Effector memory CD8-positive, alpha-beta T cell (primary cell): Measurements from ENCODE around the gene FYN.
A peak's percentile ranks its signal among the peaks of the same experiment; 100 is the strongest.

Source experiments
- ATAC-seq: fragments of 150-1000 bp; cut with Tn5 transposase; replicated peaks from 2 replicates; pipeline ENCODE4 v1.10.0; 2021; ENCODE audit warnings: mild to moderate bottlenecking, moderate library complexity
- DNase-seq, 3 experiments: peaks; one replicate each; pipeline ENCODE4 v3.0.0; 2021
- H3K27ac Mint-ChIP-seq, 2 donors: one replicate each; pipeline ENCODE4 v1.8.0; 2022; ENCODE audit warnings: mild to moderate bottlenecking in 2 of 2, mixed read lengths in 2 of 2, moderate library complexity in 2 of 2
- H3K27me3 Mint-ChIP-seq, 2 donors: one replicate each; pipeline ENCODE4 v1.8.0; 2022; ENCODE audit warnings: mixed read lengths in 2 of 2
- H3K36me3 Mint-ChIP-seq: one replicate; pipeline ENCODE4 v1.8.0; 2022; ENCODE audit warnings: mild to moderate bottlenecking, moderate library complexity, mixed read lengths; ENCODE audit not compliant: insufficient read depth
- H3K4me1 Mint-ChIP-seq, 2 donors: one replicate each; pipeline ENCODE4 v1.8.0; 2022; ENCODE audit warnings: low read depth in 2 of 2, mixed read lengths in 2 of 2
- H3K4me3 Mint-ChIP-seq, 2 donors: one replicate each; pipeline ENCODE4 v1.8.0; 2022; ENCODE audit warnings: mild to moderate bottlenecking in 2 of 2, mixed read lengths in 2 of 2, moderate library complexity in 2 of 2
- H3K9me3 Mint-ChIP-seq, 2 donors: one replicate each; pipeline ENCODE4 v1.8.0; 2022; ENCODE audit warnings: mixed read lengths in 2 of 2

The FYN gene

DNA sequence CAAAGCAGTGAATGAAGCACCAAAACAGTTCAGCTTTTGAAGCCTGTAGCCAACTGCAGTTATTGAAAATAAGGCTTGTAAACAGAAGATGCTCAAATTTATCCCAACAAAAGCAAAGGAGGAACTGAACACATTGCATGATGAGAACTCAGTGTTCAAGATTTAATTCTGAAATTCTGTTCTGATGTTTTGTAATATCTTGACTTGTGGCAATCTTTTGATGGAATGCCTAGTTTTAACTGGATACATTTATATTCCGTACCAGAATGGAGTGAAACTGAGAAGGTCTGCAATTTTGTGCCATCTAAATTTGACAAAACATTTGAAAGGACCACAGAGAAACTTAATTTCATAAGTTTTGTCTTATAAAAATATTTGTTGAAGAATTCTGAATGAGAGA is 17.5 kb downstream of the FYN start:
- Mint-ChIP-seq H3K9me3 (no peaks in the 10 kb centered on the region), H3K4me1 (peaks cover 78 to 86% of the 10 kb centered on the region in 2 donors), H3K27ac (peak overlapping the region; percentile 51 to 74), H3K36me3 (peaks cover 58% of the 10 kb centered on the region), H3K27me3 (no peaks in the 10 kb centered on the region), H3K4me3 (peak overlapping the region in 1 of 2 donors; percentile 23)
- ATAC-seq (no peak), DNase-seq (no peak)

GRCh38 chr6:111854683-111855082 is 18.6 kb downstream of the FYN start:
- H3K27ac Mint-ChIP-seq: no peak overlapping the region
- DNase-seq (no peak), ATAC-seq (no peak)
- H3K4me3 Mint-ChIP-seq: no peak overlapping the region
- H3K27me3 Mint-ChIP-seq: no peaks in the 10 kb centered on the region
- peaks cover 79 to 86% of the 10 kb centered on the region in 2 donors for H3K4me1 Mint-ChIP-seq
- peaks cover 59% of the 10 kb centered on the region for H3K36me3 Mint-ChIP-seq
- H3K9me3 Mint-ChIP-seq: no peaks in the 10 kb centered on the region

- Mint-ChIP-seq H3K27ac (peak overlapping the region; percentile 38 to 85), H3K4me3 (peak overlapping the region; percentile 12 to 39), H3K36me3 (peaks cover 57% of the 10 kb centered on the region), H3K4me1 (peaks cover 74 to 84% of the 10 kb centered on the region in 2 donors), H3K9me3 (no peaks in the 10 kb centered on the region), H3K27me3 (no peaks in the 10 kb centered on the region)
- no peak for DNase-seq
- peak; percentile 19 for ATAC-seq
These were observed 20.5 kb downstream of the FYN start for GRCh38 chr6:111852725-111853124.

DNA sequence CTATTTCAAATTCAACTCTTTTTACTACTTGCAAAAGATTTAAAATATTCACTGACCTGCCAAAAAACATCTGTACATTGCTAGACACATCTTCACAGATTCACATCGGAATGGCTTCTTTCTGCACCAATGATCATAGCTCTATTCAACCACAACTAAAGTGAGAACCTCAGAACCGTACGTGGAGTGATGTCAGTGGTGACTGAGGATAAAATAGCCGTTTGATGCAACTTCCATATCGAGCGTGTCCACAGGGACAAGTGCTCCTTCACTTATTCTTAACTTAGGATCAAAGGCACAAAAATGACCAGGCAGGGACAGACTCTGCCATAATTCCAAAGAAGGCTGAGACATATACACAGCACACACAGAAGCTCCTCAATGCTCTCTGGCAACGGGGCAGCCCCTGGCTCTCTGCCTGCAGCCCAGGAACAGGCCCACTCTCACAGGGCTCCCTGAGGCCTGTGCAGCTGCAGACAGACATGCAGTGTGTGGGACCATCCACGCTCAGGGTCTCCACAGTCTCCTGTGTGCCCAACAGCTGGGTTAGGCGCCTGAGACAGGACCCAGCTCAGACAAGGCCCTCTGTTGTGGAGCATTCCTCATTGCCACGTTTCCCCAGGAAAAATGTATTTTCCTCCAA is 22.8 kb downstream of the FYN start:
- peaks cover 77 to 86% of the 10 kb centered on the region in 2 donors for H3K4me1 Mint-ChIP-seq
- H3K4me3 Mint-ChIP-seq: peak overlapping the region; percentile 61 to 76
- H3K36me3 Mint-ChIP-seq: peaks cover 61% of the 10 kb centered on the region
- peak; percentile 70 for ATAC-seq
- peak in 1 of 3 experiments; percentile 43 for DNase-seq
- peak overlapping the region; percentile 75 to 85 for H3K27ac Mint-ChIP-seq
- no peaks in the 10 kb centered on the region for H3K27me3 Mint-ChIP-seq
- no peaks in the 10 kb centered on the region for H3K9me3 Mint-ChIP-seq

GRCh38 chr6:111849298-111849697 is 24.0 kb downstream of the FYN start:
- peaks cover 70% of the 10 kb centered on the region for H3K36me3 Mint-ChIP-seq
- DNase-seq (no peak), ATAC-seq (no peak)
- H3K4me1 Mint-ChIP-seq: peaks cover 85 to 86% of the 10 kb centered on the region in 2 donors
- no peaks in the 10 kb centered on the region for H3K27me3 Mint-ChIP-seq
- H3K9me3 Mint-ChIP-seq: no peaks in the 10 kb centered on the region
- H3K27ac Mint-ChIP-seq: peak overlapping the region; percentile 75 to 85
- H3K4me3 Mint-ChIP-seq: peak overlapping the region; percentile 61 to 76

DNA sequence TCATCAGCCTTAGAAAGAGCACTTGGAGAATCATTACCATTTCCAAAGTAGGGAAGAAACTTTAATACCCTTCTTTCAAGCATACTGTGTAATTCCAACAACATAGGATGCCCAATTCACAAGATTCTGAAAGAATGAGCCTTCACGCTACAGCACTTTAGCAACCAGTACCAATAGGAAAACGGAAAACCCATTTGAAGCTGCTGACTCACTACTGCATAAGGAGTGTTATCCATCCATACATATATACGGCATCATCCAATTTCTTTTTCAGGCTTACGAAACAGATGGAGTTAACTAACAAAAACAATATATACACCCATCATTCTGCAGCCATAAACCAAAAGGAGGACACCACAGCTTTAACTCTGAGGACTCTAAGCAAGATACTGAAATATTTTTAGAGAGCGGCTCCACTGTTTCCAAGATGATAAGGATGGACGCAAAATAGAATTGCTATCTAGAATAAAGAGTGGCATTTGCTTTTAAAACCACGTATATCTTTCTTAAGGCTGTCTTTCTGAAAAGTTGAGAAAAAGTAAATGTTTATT is 24.9 kb downstream of the FYN start:
- Mint-ChIP-seq H3K27me3 (no peaks in the 10 kb centered on the region), H3K4me1 (peaks cover 76 to 78% of the 10 kb centered on the region in 2 donors), H3K27ac (no peak overlapping the region), H3K36me3 (peaks cover 66% of the 10 kb centered on the region), H3K4me3 (peak overlapping the region in 1 of 2 donors; percentile 14), H3K9me3 (no peaks in the 10 kb centered on the region)
- DNase-seq (no peak), ATAC-seq (no peak)

DNA sequence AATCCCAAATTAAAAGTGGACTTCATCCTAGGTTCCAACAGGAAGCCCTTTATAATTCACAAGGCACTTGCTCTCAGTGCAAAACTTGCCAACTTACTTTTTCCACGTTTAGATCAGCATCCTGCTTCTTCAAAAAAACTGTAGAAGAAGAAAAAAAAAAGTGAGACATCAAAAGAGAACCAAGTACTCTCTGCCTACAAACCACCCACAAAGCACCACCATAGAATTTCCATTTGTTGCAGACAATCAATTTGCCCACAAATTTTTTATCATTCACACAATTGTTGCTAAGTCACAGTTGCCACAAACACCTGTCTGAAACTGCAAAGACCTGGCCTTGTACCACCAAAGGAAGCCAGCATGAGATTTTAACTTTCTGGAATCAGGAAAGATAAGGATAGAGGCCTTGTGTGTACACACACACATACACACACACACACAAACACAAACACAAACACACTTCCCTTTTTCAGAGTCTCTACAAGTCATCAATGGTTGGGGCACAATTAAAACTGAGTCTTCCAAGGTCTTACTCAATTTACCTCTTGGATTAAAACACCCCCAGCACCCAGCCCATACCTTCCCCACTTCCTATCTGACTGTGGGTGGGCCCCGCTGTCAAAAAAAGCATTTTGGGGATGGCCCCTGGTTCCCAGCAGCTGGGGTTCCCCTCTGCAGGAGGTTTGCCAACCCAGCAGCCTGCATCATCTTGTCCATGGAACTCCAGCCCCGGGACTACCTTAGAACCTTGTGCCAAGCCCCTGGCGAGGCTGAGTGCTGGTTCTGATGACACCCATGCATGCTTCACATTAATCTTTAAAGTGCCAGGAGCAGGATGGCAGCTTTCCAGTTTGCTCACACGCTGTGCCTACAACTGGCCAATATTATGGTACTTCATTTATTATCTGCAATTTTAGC is 26.5 kb downstream of the FYN start:
- DNase-seq: peak; percentile 42 to 46 (median 43)
- Mint-ChIP-seq H3K36me3 (peaks cover 58% of the 10 kb centered on the region), H3K27ac (no peak overlapping the region), H3K4me1 (peaks cover 61 to 65% of the 10 kb centered on the region in 2 donors), H3K27me3 (no peaks in the 10 kb centered on the region), H3K4me3 (no peak overlapping the region), H3K9me3 (no peaks in the 10 kb centered on the region)
- ATAC-seq: peak; percentile 48

- Mint-ChIP-seq H3K9me3 (no peaks in the 10 kb centered on the region), H3K27me3 (no peaks in the 10 kb centered on the region), H3K4me3 (no peak overlapping the region), H3K36me3 (peaks cover 58% of the 10 kb centered on the region), H3K4me1 (peaks cover 54 to 59% of the 10 kb centered on the region in 2 donors), H3K27ac (no peak overlapping the region)
- DNase-seq (no peak), ATAC-seq (no peak)
These were observed 27.2 kb downstream of the FYN start for GRCh38 chr6:111846066-111846465.

DNA sequence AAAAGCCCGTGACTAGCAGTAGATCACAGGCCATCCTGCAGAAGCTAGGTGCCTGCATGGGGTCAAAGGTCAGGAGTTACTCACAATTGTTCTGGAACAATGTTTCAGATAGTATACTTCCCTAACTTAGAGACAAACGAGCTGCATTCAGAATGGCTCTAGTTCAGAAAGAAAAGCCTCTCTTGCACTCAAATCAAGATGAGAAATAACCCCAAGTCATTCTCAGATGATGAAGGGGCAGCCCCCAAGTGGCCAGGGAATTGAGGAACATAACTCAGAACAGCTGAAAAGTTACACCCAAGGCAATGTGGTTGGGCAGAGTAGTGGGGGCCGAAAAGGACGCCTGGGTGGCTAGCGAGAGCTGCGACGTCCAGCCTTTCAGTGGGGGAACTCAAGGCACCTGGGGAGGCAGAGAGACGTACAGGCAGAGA is 27.8 kb downstream of the FYN start:
- ATAC-seq (no peak), DNase-seq (no peak)
- no peak overlapping the region for H3K27ac Mint-ChIP-seq
- peaks cover 58% of the 10 kb centered on the region for H3K36me3 Mint-ChIP-seq
- no peaks in the 10 kb centered on the region for H3K9me3 Mint-ChIP-seq
- no peak overlapping the region for H3K4me3 Mint-ChIP-seq
- peaks cover 48 to 53% of the 10 kb centered on the region in 2 donors for H3K4me1 Mint-ChIP-seq
- H3K27me3 Mint-ChIP-seq: no peaks in the 10 kb centered on the region

- ATAC-seq (no peak), DNase-seq (no peak)
- H3K9me3 Mint-ChIP-seq: no peaks in the 10 kb centered on the region
- H3K36me3 Mint-ChIP-seq: peaks cover 56% of the 10 kb centered on the region
- H3K4me3 Mint-ChIP-seq: no peak overlapping the region
- H3K4me1 Mint-ChIP-seq: peaks cover 42 to 53% of the 10 kb centered on the region in 2 donors
- H3K27ac Mint-ChIP-seq: no peak overlapping the region
- no peaks in the 10 kb centered on the region for H3K27me3 Mint-ChIP-seq
These were observed 28.3 kb downstream of the FYN start for GRCh38 chr6:111844921-111845320.

DNA sequence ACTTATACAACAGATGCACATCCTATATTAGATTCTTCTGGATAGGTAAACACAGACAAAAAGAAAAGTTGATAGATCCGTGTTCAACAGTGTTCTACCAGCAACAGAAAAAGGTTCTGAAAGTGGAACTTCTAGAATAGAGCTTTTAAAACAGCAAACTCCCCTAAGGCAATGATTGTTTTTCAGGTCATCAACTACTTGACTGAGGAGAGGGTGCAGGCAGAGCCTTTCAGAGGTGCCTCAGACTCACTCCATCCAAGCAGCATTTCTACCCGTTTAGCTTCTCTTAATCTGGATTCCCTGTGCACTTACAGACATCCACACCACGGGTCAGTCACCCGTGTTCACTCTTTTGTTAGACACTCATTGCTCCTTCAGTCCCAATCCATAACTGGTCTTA is 28.9 kb downstream of the FYN start:
- Mint-ChIP-seq H3K27ac (no peak overlapping the region), H3K36me3 (peaks cover 50% of the 10 kb centered on the region), H3K27me3 (no peaks in the 10 kb centered on the region), H3K4me3 (no peak overlapping the region), H3K4me1 (peaks cover 37 to 54% of the 10 kb centered on the region in 2 donors), H3K9me3 (no peaks in the 10 kb centered on the region)
- DNase-seq (no peak), ATAC-seq (no peak)

DNA sequence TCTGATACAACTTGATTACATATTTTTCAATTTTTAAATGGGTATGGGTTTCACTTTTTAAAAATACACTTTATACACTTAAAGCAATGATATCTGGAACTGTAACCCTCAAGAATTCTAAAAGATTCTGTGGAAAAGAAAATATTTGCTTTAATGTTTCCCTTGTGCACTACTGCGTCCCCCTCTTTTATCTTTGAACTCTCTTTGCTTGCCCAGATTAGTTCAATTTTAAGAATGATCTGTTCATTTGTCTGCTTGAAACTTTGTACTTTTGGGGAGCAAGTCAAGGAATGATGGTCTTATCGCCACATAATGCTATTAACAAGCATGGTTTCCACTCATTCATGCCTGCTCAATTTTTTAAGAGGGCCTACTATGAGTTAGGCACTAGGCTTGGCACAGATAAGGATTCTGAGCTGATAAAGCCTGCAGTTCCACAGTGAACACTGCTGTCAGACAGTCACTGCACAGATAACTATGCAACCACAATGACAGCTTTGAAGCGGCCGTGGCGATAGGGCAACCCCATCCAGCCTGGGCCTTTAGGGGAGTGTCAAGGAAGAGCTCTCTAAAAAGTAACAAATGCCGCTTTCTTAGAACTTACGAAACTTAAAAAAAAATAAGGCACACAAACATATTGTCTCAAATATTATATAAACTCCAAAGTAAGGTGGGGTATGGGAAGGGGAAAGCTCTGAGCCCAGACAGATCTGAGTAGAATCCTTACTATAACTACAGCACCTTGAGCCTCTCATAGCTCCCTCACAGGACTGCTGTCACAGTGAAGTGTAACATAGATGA is 29.7 kb downstream of the FYN start:
- Mint-ChIP-seq H3K4me1 (peaks cover 32 to 57% of the 10 kb centered on the region in 2 donors), H3K27me3 (no peaks in the 10 kb centered on the region), H3K36me3 (peaks cover 49% of the 10 kb centered on the region), H3K4me3 (no peak overlapping the region), H3K27ac (no peak overlapping the region), H3K9me3 (no peaks in the 10 kb centered on the region)
- ATAC-seq (peak; percentile 86), DNase-seq (peak; percentile 66 to 74 (median 69))

GRCh38 chr6:111842891-111843290 is 30.4 kb downstream of the FYN start:
- peaks cover 55% of the 10 kb centered on the region for H3K36me3 Mint-ChIP-seq
- no peaks in the 10 kb centered on the region for H3K27me3 Mint-ChIP-seq
- no peaks in the 10 kb centered on the region for H3K9me3 Mint-ChIP-seq
- peaks cover 26 to 59% of the 10 kb centered on the region in 2 donors for H3K4me1 Mint-ChIP-seq
- ATAC-seq (no peak), DNase-seq (no peak)
- H3K27ac Mint-ChIP-seq: no peak overlapping the region
- no peak overlapping the region for H3K4me3 Mint-ChIP-seq
